Renal cortex interstitium (tissue), 11 donors: ENCODE data around the gene MICAL2. TPM values are rescaled to one million over a fixed set of nuclear protein-coding genes. Genes with fewer than 3 reads are reported as not detected.

ENCODE experiments used
- DNase-seq, 11 donors: peaks; one replicate each; pipeline ENCODE4 v3.0.0-alpha.2; 2013; ENCODE audit warnings: low read depth in 9 of 11, low spot score in 4 of 11; ENCODE audit errors: extremely low read depth in 1 of 11
- polyA plus RNA-seq, 3 donors: library from polyadenylated mRNA; unstranded; fragments of 120-200 nt; gene quantifications; one replicate each; pipeline ENCODE4 v1.2.1, GENCODE V29; 2013; ENCODE audit not compliant: insufficient read length in 3 of 3

The MICAL2 gene
- polyA plus RNA-seq, 3 donors: 5.8 to 8.5 (median 6.5) TPM

- no peak for DNase-seq
Observed at GRCh38 chr11:12075291-12075690, 35.1 kb upstream of the MICAL2 start.

GRCh38 chr11:12075822-12076821 lies 34.3 kb upstream of the MICAL2 start:
- DNase-seq: no peak

GRCh38 chr11:12076840-12077534 lies 33.4 kb upstream of the MICAL2 start:
- no peak for DNase-seq

- no peak for DNase-seq
Observed at GRCh38 chr11:12077535-12078280, 32.7 kb upstream of the MICAL2 start.

GRCh38 chr11:12079726-12080556 lies 30.4 kb upstream of the MICAL2 start:
- no peak for DNase-seq

- no peak for DNase-seq
Observed at GRCh38 chr11:12083380-12083779, 27.0 kb upstream of the MICAL2 start.

GRCh38 chr11:12084256-12084655 lies 26.1 kb upstream of the MICAL2 start:
- no peak for DNase-seq

- DNase-seq: no peak
Observed at GRCh38 chr11:12085371-12086251, 24.8 kb upstream of the MICAL2 start.

- DNase-seq: no peak
Observed at GRCh38 chr11:12086271-12087074, 23.9 kb upstream of the MICAL2 start.

GRCh38 chr11:12087075-12088004 lies 23.1 kb upstream of the MICAL2 start:
- DNase-seq: no peak

- DNase-seq: no peak
Observed at GRCh38 chr11:12088047-12088481, 22.3 kb upstream of the MICAL2 start.

GRCh38 chr11:12088531-12088930 lies 21.9 kb upstream of the MICAL2 start:
- DNase-seq: no peak

- DNase-seq: no peak
Observed at GRCh38 chr11:12089041-12089440, 21.3 kb upstream of the MICAL2 start.

- DNase-seq: no peak
Observed at GRCh38 chr11:12089473-12089872, 20.9 kb upstream of the MICAL2 start.

- no peak for DNase-seq
Observed at GRCh38 chr11:12090061-12090591, 20.3 kb upstream of the MICAL2 start.
